ENCODE data around the gene SVOPL. TPM values are rescaled to one million over a fixed set of nuclear protein-coding genes. Genes with fewer than 3 reads are reported as not detected.

Gene SVOPL
- total and polyA plus RNA-seq, 2 donors (not counting 1 experiment from before 2014, with no cell fraction given) = not detected

GRCh38 chr7:138630059-138630610, 71.0 kb downstream of the SVOPL start:
- H3K4me2 ChIP-seq (replicated peaks; ENCODE audit: low read depth, low read length, poor library complexity, severe bottlenecking) = no peak overlapping the region
- no peak overlapping the region for H3K4me3 ChIP-seq (ENCODE audit: control extremely low read depth in 1 of 5, extremely low read depth in 1 of 5, insufficient read depth in 1 of 5, low read depth in 2 of 5, low read length in 4 of 5)
- H3K9me3 ChIP-seq (ENCODE audit: control extremely low read depth in 1 of 3, control insufficient read depth in 2 of 3, insufficient read depth in 1 of 3, low read length in 2 of 3) = no peaks in the 10 kb centered on the region
- intact Hi-C loops (cut with micrococcal nuclease) = no loop called here
- no peak overlapping the region for H3K27ac ChIP-seq (ENCODE audit: low read length in 2 of 2)
- ChIA-PET CTCF (no interaction called here), POLR2A (no interaction called here)
- Mint-ChIP-seq H3K4me1 (peaks cover 2% of the 10 kb centered on the region), H3K4me3 (no peak overlapping the region), H3K27ac (no peak overlapping the region), H3K9me3 (ENCODE audit: insufficient read depth) (no peaks in the 10 kb centered on the region), H3K27me3 (peaks cover 7% of the 10 kb centered on the region)
- no peaks in the 10 kb centered on the region for H3K79me2 ChIP-seq (ENCODE audit: control insufficient read depth, insufficient read depth, low read length)
- WGBS (ENCODE audit: insufficient coverage) = 96% methylated on average over 4 of the region's 8 CpGs
- H4K20me1 ChIP-seq (ENCODE audit: control insufficient read depth, insufficient read depth, low read length, poor library complexity, severe bottlenecking) = no peaks in the 10 kb centered on the region
- peaks cover 0 to 3% (median 0%) of the 10 kb centered on the region in 4 experiments for H3K27me3 ChIP-seq (replicated peaks in 1 of 4; ENCODE audit: control extremely low read depth in 1 of 4, control insufficient read depth in 3 of 4, insufficient read depth in 4 of 4, low read length in 3 of 4)
- peaks cover 3% of the 10 kb centered on the region in 2 donors for H3K4me1 ChIP-seq (ENCODE audit: control insufficient read depth in 2 of 2, insufficient read depth in 2 of 2, low read length in 2 of 2)
- DNase-seq (no peak), ATAC-seq (ENCODE audit: low read depth) (no peak)
- H2AFZ ChIP-seq (ENCODE audit: insufficient read depth, low read depth, low read length, poor library complexity, severe bottlenecking) = no peak overlapping the region
- TF ChIP-seq CTCF (IDR thresholded peaks at IDR 0.05) (no peak), EZH2 (IDR thresholded peaks at IDR 0.05; ENCODE audit: borderline replicate concordance, insufficient read depth, low read depth, low read length, poor library complexity, severe bottlenecking) (no peak)
- H3K36me3 ChIP-seq (replicated peaks in 1 of 2; ENCODE audit: control extremely low read depth in 1 of 2, control insufficient read depth in 1 of 2, extremely low read depth in 1 of 2, insufficient read depth in 2 of 2, low read length in 1 of 2) = no peaks in the 10 kb centered on the region
- no peak overlapping the region for H3K9ac ChIP-seq (ENCODE audit: low read length)

GRCh38 chr7:138627361-138627760, 73.8 kb downstream of the SVOPL start:
- no peaks in the 10 kb centered on the region for H3K27me3 ChIP-seq (replicated peaks in 1 of 4; ENCODE audit: control extremely low read depth in 1 of 4, control insufficient read depth in 3 of 4, insufficient read depth in 4 of 4, low read length in 3 of 4)
- no peak overlapping the region for H3K9ac ChIP-seq (ENCODE audit: low read length)
- WGBS (ENCODE audit: insufficient coverage) = 100% methylated on average over 2 of the region's 6 CpGs
- peaks cover 2% of the 10 kb centered on the region for H3K4me1 Mint-ChIP-seq
- H3K4me3 Mint-ChIP-seq = no peak overlapping the region
- no peak overlapping the region for H2AFZ ChIP-seq (ENCODE audit: insufficient read depth, low read depth, low read length, poor library complexity, severe bottlenecking)
- H3K27ac ChIP-seq (ENCODE audit: low read length in 2 of 2) = no peak overlapping the region
- peaks cover 4% of the 10 kb centered on the region for H3K27me3 Mint-ChIP-seq
- no peaks in the 10 kb centered on the region for H4K20me1 ChIP-seq (ENCODE audit: control insufficient read depth, insufficient read depth, low read length, poor library complexity, severe bottlenecking)
- no peak for TF ChIP-seq EZH2 (IDR thresholded peaks at IDR 0.05; ENCODE audit: borderline replicate concordance, insufficient read depth, low read depth, low read length, poor library complexity, severe bottlenecking)
- no peak for TF ChIP-seq CTCF (IDR thresholded peaks at IDR 0.05)
- H3K27ac Mint-ChIP-seq = no peak overlapping the region
- H3K36me3 ChIP-seq (replicated peaks in 1 of 2; ENCODE audit: control extremely low read depth in 1 of 2, control insufficient read depth in 1 of 2, extremely low read depth in 1 of 2, insufficient read depth in 2 of 2, low read length in 1 of 2) = no peaks in the 10 kb centered on the region
- no peak overlapping the region for H3K4me3 ChIP-seq (ENCODE audit: control extremely low read depth in 1 of 5, extremely low read depth in 1 of 5, insufficient read depth in 1 of 5, low read depth in 2 of 5, low read length in 4 of 5)
- ChIA-PET POLR2A (no interaction called here), CTCF (no interaction called here)
- H3K9me3 Mint-ChIP-seq (ENCODE audit: insufficient read depth) = peaks cover 3% of the 10 kb centered on the region
- DNase-seq (no peak), ATAC-seq (ENCODE audit: low read depth) (no peak)
- H3K9me3 ChIP-seq (ENCODE audit: control extremely low read depth in 1 of 3, control insufficient read depth in 2 of 3, insufficient read depth in 1 of 3, low read length in 2 of 3) = no peaks in the 10 kb centered on the region
- H3K4me2 ChIP-seq (replicated peaks; ENCODE audit: low read depth, low read length, poor library complexity, severe bottlenecking) = no peak overlapping the region
- peaks cover 3% of the 10 kb centered on the region in 2 donors for H3K4me1 ChIP-seq (ENCODE audit: control insufficient read depth in 2 of 2, insufficient read depth in 2 of 2, low read length in 2 of 2)
- H3K79me2 ChIP-seq (ENCODE audit: control insufficient read depth, insufficient read depth, low read length) = no peaks in the 10 kb centered on the region
- intact Hi-C loops (cut with micrococcal nuclease) = no loop called here
